Measurements from ENCODE around the gene RARB.

Gene RARB

DNA sequence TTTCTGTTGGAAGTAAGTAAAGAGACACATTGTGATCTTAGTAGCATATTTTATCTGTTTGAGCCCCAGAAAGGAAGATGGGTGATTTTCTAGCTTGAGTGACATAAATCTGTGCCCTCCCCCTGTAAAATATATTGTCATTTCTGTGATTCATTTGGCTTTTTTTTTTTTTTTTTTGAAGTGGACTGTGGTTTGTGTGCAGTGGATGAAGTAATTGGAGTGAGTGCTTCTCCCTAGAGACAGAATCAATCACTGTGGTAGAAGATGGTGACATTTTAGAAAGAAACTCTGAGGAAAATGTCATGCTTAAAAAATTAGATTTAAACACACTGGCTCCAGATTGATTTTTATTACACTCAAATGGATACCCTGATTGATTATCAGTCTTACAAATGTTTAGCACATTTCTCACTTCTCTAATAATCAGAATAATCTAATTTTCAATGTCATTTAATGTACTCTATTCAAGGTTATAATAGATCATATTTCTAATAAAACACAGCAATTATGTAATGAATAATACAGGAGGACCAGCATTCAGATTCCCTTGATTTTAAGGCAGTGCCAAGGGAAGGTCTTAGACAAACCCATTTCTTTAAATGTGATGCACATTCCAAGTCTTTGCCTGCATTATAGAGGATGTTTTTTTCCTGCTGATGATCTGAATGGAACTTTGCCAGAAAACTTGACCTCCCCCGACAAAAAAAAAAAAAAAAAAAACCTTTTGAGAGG lies 120.0 kb downstream of the RARB start:
- H3K27me3 Mint-ChIP-seq (ENCODE audit: low read depth) = no peaks in the 10 kb centered on the region
- peaks cover 18% of the 10 kb centered on the region for H3K4me1 Mint-ChIP-seq
- H3K4me3 Mint-ChIP-seq = no peak overlapping the region
- TF ChIP-seq CTCF (IDR thresholded peaks at IDR 0.05; ENCODE audit: unreplicated experiment in 3 of 3) = no peak
- H3K36me3 Mint-ChIP-seq (ENCODE audit: low read depth) = peaks cover 47% of the 10 kb centered on the region
- peak overlapping the region in 2 of 3 experiments; percentile 0 to 4 for H3K27ac Mint-ChIP-seq
- no peaks in the 10 kb centered on the region for H3K9me3 Mint-ChIP-seq

DNA sequence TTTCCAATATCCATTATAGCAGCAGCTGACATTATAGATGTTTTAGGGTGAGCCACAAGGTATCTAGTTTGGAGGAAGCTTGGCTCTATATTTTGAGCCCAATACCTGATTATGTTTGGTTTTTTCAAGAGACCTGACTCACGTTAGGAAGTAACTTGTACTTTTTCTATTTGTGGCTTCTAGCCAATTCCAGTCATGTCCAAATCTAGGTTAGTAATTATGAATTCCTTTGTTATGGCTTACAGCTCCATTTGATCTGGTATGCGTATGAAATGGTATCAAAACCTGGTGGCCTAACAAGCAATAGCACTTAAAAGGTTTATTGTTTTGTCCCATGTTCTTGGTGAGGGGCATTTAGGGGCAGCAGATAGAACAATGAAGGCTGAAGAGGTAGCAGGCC lies 120.8 kb downstream of the RARB start:
- H3K36me3 Mint-ChIP-seq (ENCODE audit: low read depth) = peaks cover 48% of the 10 kb centered on the region
- no peak overlapping the region for H3K27ac Mint-ChIP-seq
- no peak overlapping the region for H3K4me3 Mint-ChIP-seq
- H3K27me3 Mint-ChIP-seq (ENCODE audit: low read depth) = no peaks in the 10 kb centered on the region
- no peak for TF ChIP-seq CTCF (IDR thresholded peaks at IDR 0.05; ENCODE audit: unreplicated experiment in 3 of 3)
- peaks cover 24% of the 10 kb centered on the region for H3K4me1 Mint-ChIP-seq
- H3K9me3 Mint-ChIP-seq = no peaks in the 10 kb centered on the region

DNA sequence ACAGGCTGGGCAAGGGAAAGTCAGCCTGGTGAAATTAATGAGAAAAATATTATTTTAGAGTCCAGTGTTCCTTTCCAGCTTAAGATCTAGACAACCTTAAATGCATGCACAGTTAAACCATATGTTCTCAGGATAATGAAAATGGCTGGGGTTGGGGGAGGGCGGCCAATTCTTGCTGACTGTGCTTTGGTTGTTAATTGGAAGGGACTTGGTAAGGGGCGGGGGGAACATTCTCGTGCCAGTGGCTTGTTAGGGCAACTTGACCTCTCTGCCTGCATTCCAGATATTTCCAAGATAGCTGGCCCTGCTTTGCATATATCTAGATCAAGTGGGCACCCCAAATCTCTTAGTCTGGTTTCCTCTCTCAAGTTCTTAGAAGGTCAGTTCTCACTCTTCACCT lies 124.2 kb downstream of the RARB start:
- Mint-ChIP-seq H3K27me3 (ENCODE audit: low read depth) (no peaks in the 10 kb centered on the region), H3K4me1 (peaks cover 40% of the 10 kb centered on the region), H3K36me3 (ENCODE audit: low read depth) (peaks cover 52% of the 10 kb centered on the region), H3K9me3 (no peaks in the 10 kb centered on the region), H3K27ac (no peak overlapping the region), H3K4me3 (no peak overlapping the region)
- TF ChIP-seq CTCF (IDR thresholded peaks at IDR 0.05; ENCODE audit: unreplicated experiment in 3 of 3) = no peak

DNA sequence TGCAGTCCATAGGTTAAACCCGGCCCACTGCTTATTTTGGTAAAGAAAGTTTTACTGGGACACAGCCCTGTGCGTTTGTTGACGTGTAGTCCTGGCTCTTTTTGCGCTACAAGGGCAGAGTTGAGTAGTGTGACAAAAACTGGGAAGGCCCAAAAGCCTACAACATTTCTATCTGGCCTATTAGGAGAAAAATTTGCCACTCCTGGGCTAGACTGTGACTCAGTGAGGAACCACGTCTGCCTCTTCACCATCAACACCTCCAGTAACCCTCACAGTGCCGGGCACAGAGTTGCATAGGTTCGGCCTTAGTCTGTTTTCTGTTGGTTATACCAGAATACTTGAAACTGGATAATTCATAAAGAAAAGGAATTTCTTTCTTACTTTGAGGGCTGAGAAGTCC lies 126.3 kb downstream of the RARB start:
- H3K4me1 Mint-ChIP-seq = peaks cover 32% of the 10 kb centered on the region
- no peaks in the 10 kb centered on the region for H3K9me3 Mint-ChIP-seq
- H3K36me3 Mint-ChIP-seq (ENCODE audit: low read depth) = peaks cover 46% of the 10 kb centered on the region
- no peak overlapping the region for H3K4me3 Mint-ChIP-seq
- no peak overlapping the region for H3K27ac Mint-ChIP-seq
- no peak for TF ChIP-seq CTCF (IDR thresholded peaks at IDR 0.05; ENCODE audit: unreplicated experiment in 3 of 3)
- no peaks in the 10 kb centered on the region for H3K27me3 Mint-ChIP-seq (ENCODE audit: low read depth)

DNA sequence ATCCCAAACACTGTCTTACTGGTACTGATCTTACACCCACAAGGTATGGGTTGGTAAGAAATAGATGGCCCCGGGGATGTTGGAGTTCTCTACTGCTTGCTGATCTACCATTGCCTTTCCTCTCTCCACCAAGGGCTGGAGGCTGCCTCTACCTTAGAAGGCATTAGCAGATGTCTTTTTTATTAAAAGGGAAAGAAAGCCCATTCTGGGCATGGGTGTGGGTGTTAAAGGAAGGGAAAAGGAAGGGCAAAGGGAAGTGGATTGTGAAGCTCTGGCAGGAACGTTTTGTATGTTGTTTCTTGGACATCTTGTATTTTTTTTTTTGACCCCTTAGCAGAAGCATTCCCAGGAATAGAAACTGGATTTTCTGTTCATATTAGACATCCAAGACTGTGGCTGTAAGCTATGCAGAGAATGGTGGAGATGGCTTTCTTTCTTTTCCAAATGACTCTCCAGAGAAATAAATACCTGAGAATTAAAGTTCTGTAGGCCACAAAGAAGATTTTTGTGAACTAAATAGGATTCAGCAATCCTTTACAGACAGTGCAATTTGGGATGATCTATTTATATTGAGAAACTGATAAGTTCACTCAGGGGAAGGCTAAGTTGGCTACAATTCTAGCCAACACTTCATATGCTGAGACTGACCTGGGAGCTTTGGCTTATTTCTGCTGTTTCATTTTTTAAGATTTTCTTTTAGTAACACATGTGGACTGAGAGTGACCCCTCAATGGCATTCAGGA lies 127.8 kb downstream of the RARB start:
- Mint-ChIP-seq H3K4me3 (no peak overlapping the region), H3K27me3 (ENCODE audit: low read depth) (no peaks in the 10 kb centered on the region), H3K4me1 (peaks cover 32% of the 10 kb centered on the region)

More for the DNA sequence above, 127.8 kb downstream of the RARB start:
- no peak for TF ChIP-seq CTCF (IDR thresholded peaks at IDR 0.05; ENCODE audit: unreplicated experiment in 3 of 3)
- Mint-ChIP-seq H3K27ac (peak overlapping the region; percentile 3 to 87 (median 41)), H3K9me3 (no peaks in the 10 kb centered on the region), H3K36me3 (ENCODE audit: low read depth) (peaks cover 37% of the 10 kb centered on the region)
